OCI-M2 (cell line): ENCODE data around the gene CWF19L2.
A peak's percentile ranks its signal among the peaks of the same experiment; 100 is the strongest.
"Not testable (repeated sequence)": the region's sequence is repeated elsewhere in the genome, so short reads cannot be mapped to it uniquely, and the experiment has no call there.

ENCODE experiments used
- DNase-seq: peaks from one replicate; lab custom pipeline; 2025; ENCODE audit not compliant: unreplicated experiment; lab: John Stamatoyannopoulos, UW

The CWF19L2 gene

DNA sequence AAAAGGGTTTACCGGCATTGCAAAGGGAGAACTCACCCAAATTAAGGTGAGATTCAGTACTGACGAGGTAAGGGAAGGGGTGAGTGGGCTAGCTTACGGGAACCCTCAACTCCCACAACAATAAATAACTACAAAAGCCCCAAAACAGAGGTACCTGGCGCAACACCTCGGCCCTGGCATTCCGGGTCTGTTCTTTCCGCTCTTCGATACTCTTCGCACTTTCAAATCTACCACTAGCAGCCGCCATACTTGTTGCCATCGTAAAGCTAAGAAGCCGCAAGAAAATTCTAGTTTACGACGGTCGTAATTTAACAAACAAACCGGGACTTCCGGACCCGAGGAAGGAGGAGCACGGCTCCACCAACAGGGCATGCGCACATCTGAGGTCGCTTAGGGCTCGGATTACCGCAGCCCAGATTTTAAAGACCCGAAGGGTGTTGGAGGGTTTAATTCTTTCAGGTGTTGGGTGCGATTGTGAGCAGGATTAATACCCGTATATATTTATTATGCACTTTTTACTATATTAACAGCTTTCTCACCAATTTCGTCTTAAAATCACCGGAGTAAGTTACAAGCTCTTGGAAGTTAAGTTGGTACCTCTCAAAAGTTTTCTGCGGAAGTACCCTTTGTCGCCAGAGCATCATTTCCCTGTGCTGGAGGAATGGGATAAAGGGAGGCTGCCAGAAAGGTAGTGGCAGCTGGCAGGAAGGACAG is at the start of gene CWF19L2:
Gene CWF19L2, minus strand, starts transcription at position 268 of the 714 bp plus-strand sequence. Its CDS starts 9 bp downstream, at position 259.
- DNase-seq = peak; percentile 23

DNA sequence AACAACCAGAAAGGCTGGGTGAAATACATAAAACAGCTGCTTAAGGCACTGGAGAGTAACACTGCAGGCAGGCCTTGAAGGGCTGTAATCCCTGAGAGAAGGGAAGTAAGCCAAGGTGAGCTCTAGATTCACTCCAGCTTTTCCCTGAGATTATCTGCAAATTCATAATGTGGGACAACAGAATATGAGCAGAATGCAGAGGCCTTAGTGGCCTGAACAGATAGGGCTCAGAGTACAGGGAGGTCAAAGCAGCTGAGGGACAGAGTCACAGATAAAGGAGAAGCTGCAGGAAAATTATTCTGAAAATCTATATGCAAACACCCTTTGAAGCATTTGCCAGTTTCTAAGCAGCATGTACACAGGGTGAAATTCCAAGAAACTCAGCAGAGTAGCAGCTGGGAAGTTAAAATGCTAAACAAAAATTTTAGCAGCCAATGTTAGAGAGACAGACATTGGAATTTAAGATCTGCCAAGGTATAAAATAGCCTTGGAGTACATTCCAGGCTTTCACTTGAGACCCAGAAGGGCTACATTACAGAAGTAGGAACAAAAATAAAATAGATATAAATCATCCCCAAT is 48.1 kb upstream of the CWF19L2 start:
- DNase-seq = no peak

DNA sequence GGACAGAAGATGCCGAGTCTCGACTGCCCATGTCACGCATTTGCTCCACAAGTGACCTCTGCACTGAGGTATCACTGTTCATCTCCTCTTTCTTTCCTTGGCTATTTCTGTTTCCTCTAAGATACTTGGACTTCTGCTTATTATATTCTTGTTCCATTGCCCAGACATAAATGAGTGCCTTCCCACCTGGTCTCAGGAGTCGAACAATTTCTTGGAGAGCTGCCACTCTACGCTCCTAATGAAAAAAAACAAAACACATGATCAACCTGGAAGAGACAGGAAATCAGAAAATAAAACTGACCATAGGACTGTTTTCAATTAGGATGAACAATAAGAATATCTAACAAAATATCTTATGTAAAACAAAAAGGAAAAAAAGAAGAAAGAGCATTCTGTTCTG is 47.4 kb upstream of the CWF19L2 start:
- DNase-seq = no peak

DNA sequence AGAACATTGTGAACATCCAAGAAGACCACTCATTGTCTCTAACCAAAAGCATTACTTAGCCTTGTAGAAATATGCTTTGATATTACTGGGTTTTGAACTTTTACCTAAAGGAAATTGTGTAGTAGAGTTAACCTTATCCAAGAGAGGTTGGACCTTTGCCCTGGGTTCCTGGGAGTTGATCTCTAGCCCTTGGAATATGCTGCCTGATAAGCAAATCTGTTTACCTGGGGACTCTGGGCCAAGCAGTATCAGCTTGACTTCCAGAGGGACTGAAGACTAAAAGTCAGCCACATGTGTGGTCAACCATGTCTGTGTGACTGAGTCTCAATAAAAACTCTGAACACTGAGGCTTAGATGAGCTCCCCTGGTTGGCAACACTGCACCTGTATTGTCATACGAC is 44.1 kb upstream of the CWF19L2 start:
- no peak for DNase-seq

DNA sequence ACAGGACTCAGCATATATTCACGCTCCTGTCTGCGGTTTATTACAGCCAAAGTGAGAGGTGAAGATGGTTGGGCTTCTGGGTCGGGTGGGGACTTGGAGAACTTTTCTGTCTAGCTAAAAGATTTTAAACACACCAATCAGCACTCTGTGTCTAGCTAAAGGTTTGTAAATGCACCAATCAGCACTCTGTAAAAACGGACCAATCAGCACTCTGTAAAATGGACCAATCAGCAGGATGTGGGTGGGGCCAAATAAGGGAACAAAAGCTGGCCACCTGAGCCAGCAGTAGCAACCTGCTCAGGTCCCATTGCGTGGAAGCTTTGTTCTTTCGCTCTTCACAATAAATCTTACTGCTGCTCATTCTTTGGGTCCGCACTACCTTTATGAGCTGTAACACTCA is 39.7 kb upstream of the CWF19L2 start:
- not testable (repeated sequence) for DNase-seq

DNA sequence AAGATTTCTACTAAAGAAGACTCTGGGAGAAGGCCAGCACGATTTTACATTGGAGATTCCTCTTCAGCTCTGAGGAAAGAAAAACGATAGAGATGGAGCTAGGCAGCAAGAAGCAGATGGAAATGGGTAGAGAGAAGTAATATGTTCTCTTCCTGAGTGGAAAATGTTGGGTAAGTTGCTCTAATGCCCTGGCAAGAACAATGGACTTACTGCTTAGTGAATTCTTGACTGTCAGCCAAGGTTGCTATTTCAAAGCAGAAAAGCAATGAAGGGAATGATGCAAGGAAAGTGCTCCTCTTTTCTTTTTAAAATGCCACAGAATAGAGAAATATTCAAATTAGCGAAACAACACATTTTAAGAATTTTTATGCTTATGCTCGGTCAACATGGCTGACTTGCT is 38.4 kb upstream of the CWF19L2 start:
- DNase-seq = no peak

DNA sequence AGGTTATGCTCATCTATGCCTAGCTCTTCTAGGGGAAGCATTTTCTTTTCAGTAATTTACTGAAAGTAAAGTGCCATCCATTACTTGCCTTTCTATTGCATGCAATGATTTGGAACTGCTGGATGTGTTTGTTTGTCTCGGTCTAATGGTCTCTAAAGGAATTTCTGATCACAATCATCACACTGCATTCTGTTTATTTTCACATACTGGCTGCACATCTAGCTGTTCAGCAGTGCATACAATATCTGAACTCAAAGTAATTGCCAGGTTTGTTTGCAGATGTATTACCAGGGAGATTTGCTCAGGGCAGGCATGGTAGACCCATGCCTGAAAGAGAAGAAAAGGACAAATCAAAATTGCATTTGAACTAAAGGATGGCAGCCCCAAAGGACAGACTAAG is 36.4 kb upstream of the CWF19L2 start:
- DNase-seq = no peak

DNA sequence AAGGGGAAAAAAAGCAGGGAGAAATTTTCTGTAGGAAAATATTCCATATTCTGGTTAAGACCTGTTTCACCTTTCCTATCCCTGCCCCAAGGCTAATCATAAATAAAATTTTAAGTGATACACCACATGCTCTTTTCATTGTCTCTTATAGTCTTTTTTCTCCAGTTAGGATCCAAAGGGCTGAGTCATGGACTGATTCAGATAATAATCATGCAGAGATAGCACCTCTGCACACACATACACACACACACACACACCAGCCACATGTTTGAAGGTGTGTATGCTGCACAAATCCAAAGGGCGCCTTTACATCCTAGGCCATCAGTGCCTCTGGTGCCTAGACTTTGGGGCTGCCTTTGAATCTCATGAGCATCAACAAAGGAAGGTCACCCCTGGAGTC is 35.5 kb upstream of the CWF19L2 start:
- DNase-seq = no peak

DNA sequence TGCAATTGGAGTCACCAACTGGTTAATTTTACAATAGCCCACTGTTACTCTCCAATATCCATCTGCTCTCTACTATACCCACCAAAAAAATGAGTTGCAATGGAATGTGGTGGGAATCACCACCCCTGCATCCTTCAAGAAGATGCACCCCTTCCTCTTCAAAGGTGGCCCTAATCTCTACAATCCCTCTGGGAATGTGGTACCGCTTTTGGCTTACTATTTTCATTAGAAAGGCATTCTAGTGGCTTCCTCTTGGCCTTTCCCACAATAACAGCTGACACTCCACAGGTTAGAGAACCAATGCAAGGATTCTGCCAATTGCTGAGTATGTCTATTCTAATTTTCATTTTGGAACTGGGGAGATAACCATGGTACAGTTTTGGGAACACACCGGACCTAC is 33.2 kb upstream of the CWF19L2 start:
- no peak for DNase-seq

DNA sequence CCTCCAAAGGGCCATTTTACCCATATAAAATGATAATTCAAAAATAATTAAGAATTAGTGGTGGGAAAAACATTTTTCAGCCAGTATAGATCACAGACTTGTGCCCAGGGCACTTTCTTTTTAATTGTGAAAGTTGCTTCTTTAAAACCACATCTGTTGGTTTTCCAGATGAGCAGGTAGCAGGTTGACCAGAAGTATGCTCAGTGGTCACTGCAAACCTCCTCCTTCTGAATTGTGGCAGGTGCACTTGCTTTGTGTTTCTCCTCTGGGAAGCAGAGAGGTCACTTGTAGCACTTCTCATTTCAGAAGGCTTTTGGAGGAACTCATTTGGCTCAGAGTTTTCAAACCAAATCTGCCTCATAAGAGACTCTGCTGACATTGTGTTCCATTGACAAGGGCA is 24.6 kb upstream of the CWF19L2 start:
- DNase-seq = no peak

DNA sequence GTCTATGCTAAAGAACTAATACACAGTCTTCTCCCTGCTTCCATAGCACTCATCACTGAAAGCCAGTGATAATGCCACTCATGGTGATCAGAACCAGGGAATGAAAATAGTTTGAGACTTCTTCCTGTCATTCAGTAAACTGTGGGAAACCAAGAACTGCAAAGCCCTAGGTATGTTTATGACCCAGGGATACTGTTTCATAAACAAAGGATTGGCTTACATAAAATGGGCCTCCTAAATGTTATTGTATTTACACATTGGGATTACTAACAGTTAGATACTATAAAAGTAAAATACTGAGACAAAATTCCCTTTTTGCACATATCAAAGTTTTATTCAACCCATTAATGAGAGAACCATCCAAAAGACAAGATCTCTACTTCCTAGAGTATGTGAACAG is 21.3 kb upstream of the CWF19L2 start:
- DNase-seq = no peak

DNA sequence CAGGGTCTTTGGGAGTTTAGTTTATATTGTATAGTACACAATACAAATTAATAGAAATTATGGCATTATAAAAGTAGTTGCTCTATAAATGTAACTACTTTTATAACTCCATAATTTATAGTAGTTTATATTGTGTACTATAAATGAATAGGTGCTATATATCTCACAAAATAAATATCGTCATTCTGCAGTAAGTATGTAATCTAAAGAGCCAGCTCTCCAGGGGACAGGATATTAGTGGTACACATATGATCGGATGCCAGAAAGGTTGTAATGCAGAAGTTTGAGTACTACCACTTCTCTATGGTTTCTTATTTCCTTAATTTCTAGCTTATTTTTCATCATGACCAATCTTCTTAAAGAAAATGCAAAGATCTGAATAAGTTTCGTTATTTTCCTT is 20.2 kb upstream of the CWF19L2 start:
- no peak for DNase-seq

DNA sequence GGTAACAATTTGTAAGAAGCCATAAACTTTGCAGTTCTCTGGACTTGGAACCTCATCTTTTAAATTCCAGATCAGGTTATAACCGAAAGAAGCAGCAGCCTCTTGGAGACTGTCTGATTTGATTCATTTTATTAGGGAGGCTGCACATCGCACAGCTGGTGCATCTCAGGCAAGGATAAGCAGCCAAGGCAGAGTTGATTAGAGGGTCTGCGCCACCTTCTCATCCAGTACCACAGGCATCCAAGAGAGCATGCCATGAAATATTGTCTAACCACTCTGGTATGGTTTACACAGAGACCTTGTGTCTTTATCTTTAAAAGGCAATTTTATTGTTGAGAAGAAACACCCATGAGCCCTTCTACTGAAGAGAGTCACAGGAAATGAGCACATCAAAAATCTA is 16.2 kb upstream of the CWF19L2 start:
- DNase-seq = no peak

DNA sequence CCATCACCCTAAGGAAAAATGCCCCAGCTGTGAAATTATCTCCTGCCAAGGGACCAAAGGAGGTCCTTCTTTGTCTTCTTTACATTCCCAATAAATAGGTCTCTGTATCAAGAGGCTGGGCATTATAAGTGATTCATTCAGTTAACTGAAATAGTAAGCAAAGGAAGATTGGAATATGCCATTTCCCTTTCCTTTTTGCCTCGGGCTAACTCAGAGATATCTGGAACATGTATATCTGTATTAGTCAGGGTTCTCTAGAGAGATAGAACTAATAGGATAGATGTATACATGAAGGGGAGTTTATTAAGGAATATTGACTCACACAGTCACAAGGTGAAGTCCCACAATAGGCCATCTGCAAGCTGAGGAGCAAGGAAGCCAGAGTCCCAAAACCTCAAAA is 15.3 kb upstream of the CWF19L2 start:
- DNase-seq = no peak

DNA sequence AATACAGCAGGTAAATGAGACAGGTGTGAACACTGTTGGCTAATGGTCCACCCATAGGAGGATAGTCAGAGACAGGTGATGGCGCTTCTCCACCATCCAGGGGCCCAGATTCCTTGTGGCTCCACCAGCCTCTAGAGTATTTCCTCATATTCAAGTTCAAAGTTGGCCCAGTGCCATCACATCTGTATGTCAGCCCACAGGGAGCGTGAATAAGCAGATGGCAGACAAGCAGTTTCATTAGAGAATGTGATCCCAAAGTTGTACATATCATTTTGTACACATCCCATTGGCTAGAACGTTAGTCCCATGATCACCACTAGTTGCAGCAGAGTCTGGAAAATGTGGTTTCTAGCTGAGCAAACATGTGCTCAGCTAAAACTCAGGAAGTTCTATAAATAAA is 11.0 kb upstream of the CWF19L2 start:
- no peak for DNase-seq

DNA sequence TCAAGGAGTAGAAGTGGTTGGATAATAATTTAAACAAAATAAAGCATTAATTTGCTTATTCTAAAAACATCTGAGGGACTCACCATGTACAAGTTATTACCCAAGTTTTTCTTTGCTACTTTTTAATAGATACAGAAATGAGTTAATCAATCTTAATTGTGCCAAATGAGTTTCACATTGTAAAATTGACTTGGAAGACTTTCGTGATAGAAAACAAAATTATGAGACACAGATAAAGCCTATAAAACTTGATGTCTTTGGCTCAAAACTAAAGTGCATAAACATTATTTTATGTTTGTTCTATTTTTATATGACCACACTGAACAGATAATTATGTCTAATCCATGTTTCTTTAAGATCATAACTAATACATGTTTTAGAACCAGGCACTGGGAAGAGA is 10.1 kb upstream of the CWF19L2 start:
- DNase-seq = no peak

DNA sequence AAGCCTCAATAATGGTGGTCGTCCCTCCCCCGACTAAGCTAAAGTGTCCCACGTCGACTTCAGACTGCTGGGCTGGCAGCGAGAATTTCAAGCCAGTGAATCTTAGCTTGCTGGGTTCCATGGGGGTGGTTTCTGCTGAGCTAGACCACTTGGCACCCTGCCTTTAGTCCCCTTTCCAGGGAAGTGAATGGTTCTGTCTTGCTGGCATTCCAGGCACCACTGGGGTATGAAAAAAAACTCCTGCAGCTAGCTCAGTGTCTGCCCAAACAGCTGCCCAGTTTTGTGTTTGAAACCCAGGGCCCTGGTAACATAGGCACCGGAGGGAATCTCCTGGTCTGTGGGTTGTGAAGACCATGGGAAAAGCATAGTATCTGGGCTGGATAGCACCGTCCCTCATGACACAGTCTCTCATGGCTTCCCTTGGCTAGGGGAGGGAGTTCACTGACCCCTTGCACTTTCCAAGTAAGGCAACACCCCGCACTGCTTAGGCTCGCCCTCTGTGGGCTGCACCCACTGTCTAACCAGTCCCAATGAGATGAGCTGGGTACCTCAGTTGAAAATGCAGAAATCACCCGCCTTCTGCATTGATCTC is 8.7 kb upstream of the CWF19L2 start:
- DNase-seq = not testable (repeated sequence)

DNA sequence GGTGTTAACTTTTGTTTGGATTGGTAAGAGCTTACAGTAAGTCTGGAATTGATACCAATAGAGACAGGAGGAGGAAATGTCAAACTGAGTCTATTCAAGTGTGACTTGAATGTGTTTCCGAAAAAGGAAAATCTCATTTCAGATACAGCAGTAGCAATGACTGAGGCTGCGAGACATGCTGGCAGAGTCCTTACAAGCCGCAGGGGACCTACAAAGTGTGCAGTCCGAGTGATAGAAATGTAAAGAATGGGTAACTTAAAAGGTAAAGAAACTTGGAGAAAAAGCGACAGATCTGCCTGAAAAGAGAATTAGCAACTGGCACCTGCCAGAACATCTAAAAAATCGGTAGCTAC is 444 bp downstream of the CWF19L2 start:
- no peak for DNase-seq

DNA sequence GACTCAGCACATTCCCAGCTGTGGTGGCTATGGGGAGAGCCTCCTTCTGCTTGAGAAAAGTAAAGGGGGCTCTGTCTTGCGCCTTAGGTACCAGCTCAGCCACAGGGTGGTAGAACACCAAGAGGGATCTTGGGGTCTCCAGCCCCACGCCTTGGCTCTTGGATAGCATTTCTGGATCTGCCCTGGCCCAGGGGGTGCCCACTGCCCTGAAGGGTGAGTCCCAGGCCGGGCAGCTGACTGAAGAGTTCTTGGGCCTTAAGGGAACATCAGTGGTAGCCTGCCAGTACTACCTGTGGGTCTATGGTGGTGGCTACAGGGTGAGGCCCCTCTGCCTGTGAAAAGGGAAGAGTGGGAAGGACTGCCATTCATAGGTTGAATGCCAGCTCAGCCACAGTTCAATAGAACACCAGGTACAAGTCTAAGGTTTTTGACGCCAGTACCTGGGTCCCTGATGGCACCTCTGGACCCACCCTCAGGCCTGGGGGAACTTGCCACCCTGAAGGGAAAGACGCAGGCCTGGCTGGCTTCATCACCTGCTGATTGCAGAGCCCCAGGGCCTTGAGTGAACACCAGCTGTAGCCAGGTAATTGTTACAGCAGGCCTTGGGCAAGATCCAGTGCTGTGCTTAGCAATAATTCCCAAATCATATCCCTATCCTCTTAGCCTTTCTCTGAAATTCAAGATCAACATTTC is 3.9 kb downstream of the CWF19L2 start:
- no peak for DNase-seq

DNA sequence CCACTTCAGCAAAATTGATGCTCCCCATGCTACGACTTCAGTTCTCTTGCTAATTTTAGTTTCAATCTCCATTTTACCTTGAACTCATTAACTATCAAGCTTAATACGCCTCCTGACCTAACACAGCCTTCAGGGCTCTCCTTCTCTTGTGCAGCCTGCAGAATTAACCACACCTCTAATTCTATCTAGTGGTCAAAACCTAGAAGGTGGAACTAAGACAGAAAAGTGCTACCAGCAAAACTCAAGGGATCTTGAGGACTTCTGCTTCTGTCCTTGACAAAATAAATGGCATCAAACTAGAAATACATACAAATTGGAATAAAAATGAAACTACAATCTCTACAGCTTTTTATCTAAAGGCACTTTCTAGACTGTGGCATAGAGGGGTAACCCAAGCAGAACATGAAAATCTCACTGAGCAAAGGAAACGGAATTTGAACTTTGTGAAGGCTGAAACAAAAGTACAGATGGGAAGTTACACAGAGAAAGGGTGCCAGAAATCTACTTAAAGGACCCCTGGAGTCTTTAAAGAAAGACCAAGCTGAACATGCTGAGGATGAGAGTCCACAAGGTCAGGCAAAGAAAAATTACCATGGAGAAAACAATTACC is 10.7 kb downstream of the CWF19L2 start:
- DNase-seq = no peak

DNA sequence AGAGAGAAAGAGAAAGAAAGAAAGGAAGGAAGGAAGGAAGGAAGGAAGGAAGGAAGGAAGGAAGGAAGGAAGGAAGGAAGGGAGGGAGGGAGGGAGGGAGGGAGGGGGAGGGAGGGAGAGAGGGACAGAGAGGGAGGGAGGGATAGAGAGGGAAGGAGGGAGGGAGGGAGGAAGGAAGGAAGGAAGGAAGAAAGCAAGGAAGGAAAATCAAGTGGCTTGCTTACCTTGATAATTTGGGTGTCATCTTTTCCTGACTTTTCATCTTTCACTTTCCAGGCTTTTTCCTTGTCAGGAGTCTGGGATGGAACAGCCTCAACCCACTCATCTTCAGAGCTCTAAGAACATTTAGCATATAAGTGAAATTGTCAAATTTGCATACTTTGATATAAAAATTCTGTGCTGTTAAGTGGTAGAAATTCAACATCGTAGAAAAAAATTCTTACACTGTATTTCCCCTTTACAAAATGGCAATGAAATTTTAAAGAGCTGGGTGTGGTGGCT is 14.9 kb downstream of the CWF19L2 start:
- no peak for DNase-seq
